Thyroid gland (tissue), 4 donors: Measurements from ENCODE around the gene EIF4H.

ENCODE experiments used
- CTCF ChIP-seq, 6 experiments: fragments of 200-600 bp in 3 of 6; fragments of 450-650 bp in 3 of 6; sonication (generic) in 3 of 6; IDR thresholded peaks; one replicate each; pipeline ENCODE4 v1.5.1; 2016 to 2019; ENCODE audit warnings: antibody characterized with exemption in 6 of 6, mild to moderate bottlenecking in 2 of 6, inconsistent platforms in 1 of 6, moderate library complexity in 1 of 6
- POLR2A ChIP-seq, 2 donors: fragments of 450-650 bp; IDR thresholded peaks; one replicate each; pipeline ENCODE4 v1.6.1; 2017; ENCODE audit warnings: antibody characterized with exemption in 2 of 2, mild to moderate bottlenecking in 2 of 2, moderate library complexity in 1 of 2

- TF ChIP-seq POLR2A (IDR thresholded peaks at IDR 0.05) (no peak), CTCF (IDR thresholded peaks at IDR 0.05) (no peak)
Measured at GRCh38 chr7:74228951-74229900, 55.1 kb downstream of the EIF4H start.
